ENCODE measurements around the gene TNIP1. TPM values are rescaled to one million over a fixed set of nuclear protein-coding genes. Genes with fewer than 3 reads are reported as not detected.

The TNIP1 gene
- total RNA-seq, 1 experiment from 2014 or later: 65.7 TPM

GRCh38 chr5:151034422-151035379 is 46.1 kb downstream of the TNIP1 start:
- Mint-ChIP-seq H3K36me3 (ENCODE audit: insufficient read depth, unreplicated experiment) (peaks cover 58% of the 10 kb centered on the region), H3K27me3 (ENCODE audit: insufficient read depth, unreplicated experiment) (no peaks in the 10 kb centered on the region), H3K4me3 (ENCODE audit: unreplicated experiment) (no peak overlapping the region), H3K4me1 (ENCODE audit: low read depth, unreplicated experiment) (no peaks in the 10 kb centered on the region), H3K9me3 (ENCODE audit: unreplicated experiment) (no peaks in the 10 kb centered on the region), H3K27ac (ENCODE audit: unreplicated experiment) (no peak overlapping the region)
- ChIA-PET POLR2A (no interaction called here), CTCF (no interaction called here)
- BruUV-seq (replicated peaks): no TSS peak
- no peak overlapping the region for H3K4me3 ChIP-seq (ENCODE audit: low read depth, low read length)
- no peaks in the 10 kb centered on the region for H3K4me1 ChIP-seq
- no peak for TF ChIP-seq CTCF (IDR thresholded peaks at IDR 0.05; ENCODE audit: insufficient read depth in 1 of 2, low read depth in 1 of 2, low read length in 1 of 2, severe bottlenecking in 1 of 2, unreplicated experiment in 1 of 2)
- DNase-seq: no peak
- no peaks in the 10 kb centered on the region for H3K27me3 ChIP-seq (replicated peaks; ENCODE audit: control insufficient read depth, insufficient read depth, low read length)
- intact Hi-C loops (cut with micrococcal nuclease; ENCODE audit: unreplicated experiment): no loop called here
- H3K36me3 ChIP-seq (ENCODE audit: control insufficient read depth, insufficient read depth, low read length): peaks cover 18% of the 10 kb centered on the region
- no peaks in the 10 kb centered on the region for H3K9me3 ChIP-seq

- Mint-ChIP-seq H3K27me3 (ENCODE audit: insufficient read depth, unreplicated experiment) (no peaks in the 10 kb centered on the region), H3K4me1 (ENCODE audit: low read depth, unreplicated experiment) (no peaks in the 10 kb centered on the region), H3K27ac (ENCODE audit: unreplicated experiment) (no peak overlapping the region), H3K36me3 (ENCODE audit: insufficient read depth, unreplicated experiment) (peaks cover 72% of the 10 kb centered on the region), H3K9me3 (ENCODE audit: unreplicated experiment) (no peaks in the 10 kb centered on the region), H3K4me3 (ENCODE audit: unreplicated experiment) (no peak overlapping the region)
- Histone ChIP-seq H3K36me3 (ENCODE audit: control insufficient read depth, insufficient read depth, low read length) (peaks cover 13% of the 10 kb centered on the region), H3K4me1 (no peaks in the 10 kb centered on the region), H3K4me3 (ENCODE audit: low read depth, low read length) (no peak overlapping the region), H3K9me3 (no peaks in the 10 kb centered on the region), H3K27me3 (replicated peaks; ENCODE audit: control insufficient read depth, insufficient read depth, low read length) (no peaks in the 10 kb centered on the region)
- no TSS peak for BruUV-seq (replicated peaks)
- CTCF ChIA-PET: no interaction called here
- POLR2A ChIA-PET: no interaction called here
- no peak for TF ChIP-seq CTCF (IDR thresholded peaks at IDR 0.05; ENCODE audit: insufficient read depth in 1 of 2, low read depth in 1 of 2, low read length in 1 of 2, severe bottlenecking in 1 of 2, unreplicated experiment in 1 of 2)
- intact Hi-C loops (cut with micrococcal nuclease; ENCODE audit: unreplicated experiment): no loop called here
- no peak for DNase-seq
Observed at GRCh38 chr5:151033217-151033934, 47.5 kb downstream of the TNIP1 start.

GRCh38 chr5:151031554-151031953 is 49.3 kb downstream of the TNIP1 start:
- Mint-ChIP-seq H3K27ac (ENCODE audit: unreplicated experiment) (no peak overlapping the region), H3K9me3 (ENCODE audit: unreplicated experiment) (no peaks in the 10 kb centered on the region), H3K4me3 (ENCODE audit: unreplicated experiment) (no peak overlapping the region), H3K36me3 (ENCODE audit: insufficient read depth, unreplicated experiment) (peaks cover 71% of the 10 kb centered on the region), H3K27me3 (ENCODE audit: insufficient read depth, unreplicated experiment) (no peaks in the 10 kb centered on the region), H3K4me1 (ENCODE audit: low read depth, unreplicated experiment) (no peaks in the 10 kb centered on the region)
- no peak for DNase-seq
- H3K4me1 ChIP-seq: no peaks in the 10 kb centered on the region
- H3K9me3 ChIP-seq: no peaks in the 10 kb centered on the region
- POLR2A ChIA-PET: no interaction called here
- H3K27me3 ChIP-seq (replicated peaks; ENCODE audit: control insufficient read depth, insufficient read depth, low read length): no peaks in the 10 kb centered on the region
- peaks cover 10% of the 10 kb centered on the region for H3K36me3 ChIP-seq (ENCODE audit: control insufficient read depth, insufficient read depth, low read length)
- H3K4me3 ChIP-seq (ENCODE audit: low read depth, low read length): no peak overlapping the region
- intact Hi-C loops (cut with micrococcal nuclease; ENCODE audit: unreplicated experiment): no loop called here
- no peak for TF ChIP-seq CTCF (IDR thresholded peaks at IDR 0.05; ENCODE audit: insufficient read depth in 1 of 2, low read depth in 1 of 2, low read length in 1 of 2, severe bottlenecking in 1 of 2, unreplicated experiment in 1 of 2)
- CTCF ChIA-PET: no interaction called here
- BruUV-seq (replicated peaks): no TSS peak

All from Caco-2 (cell line).